GM20000 (cell line): ENCODE measurements around the gene RPL6.
"Not testable (repeated sequence)": the region's sequence is repeated elsewhere in the genome, so short reads cannot be mapped to it uniquely, and the experiment has no call there.

Experiments
- DNase-seq: peaks from one replicate; pipeline ENCODE4 v3.0.0; 2012; ENCODE audit warnings: low spot score
- CTCF ChIP-seq: IDR thresholded peaks from 2 replicates; pipeline ENCODE4 v1.5.1; 2012; ENCODE audit warnings: mild to moderate bottlenecking, control low read depth; ENCODE audit errors: extremely low read depth, missing control alignments

Gene RPL6

DNA sequence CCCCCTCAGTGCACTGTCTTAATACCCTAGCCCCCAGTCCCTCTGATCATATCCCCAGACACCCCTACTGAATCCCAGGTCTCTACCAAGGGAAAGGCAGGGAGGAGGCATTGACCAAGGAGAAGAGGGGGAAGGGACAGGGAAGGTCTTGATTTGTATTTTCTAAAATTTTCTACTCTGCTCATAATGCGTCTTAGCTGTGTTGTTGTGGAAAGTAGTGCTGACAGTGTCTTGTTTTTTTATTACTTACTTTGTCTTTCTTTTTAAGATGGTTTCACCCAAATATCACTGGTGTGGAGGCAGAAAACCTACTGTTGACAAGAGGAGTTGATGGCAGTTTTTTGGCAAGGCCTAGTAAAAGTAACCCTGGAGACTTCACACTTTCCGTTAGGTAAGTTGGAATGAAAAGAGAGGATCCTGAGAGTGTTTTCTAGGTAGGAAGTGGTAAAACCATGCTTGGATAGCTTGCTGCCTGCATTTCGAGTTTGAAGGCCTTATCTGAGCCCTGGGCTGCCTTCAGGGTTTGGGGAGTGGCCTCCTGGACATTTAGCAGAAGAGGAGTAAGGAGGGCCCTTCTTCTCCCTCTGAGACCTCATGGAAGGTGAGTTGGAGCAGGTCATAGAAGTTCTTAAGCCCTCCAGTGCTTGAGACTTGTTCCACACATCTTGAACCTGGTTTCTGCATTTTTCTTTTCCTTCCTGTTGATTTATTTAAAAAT, 36.8 kb upstream of the RPL6 start:
- TF ChIP-seq CTCF = no peak
- DNase-seq = no peak

DNA sequence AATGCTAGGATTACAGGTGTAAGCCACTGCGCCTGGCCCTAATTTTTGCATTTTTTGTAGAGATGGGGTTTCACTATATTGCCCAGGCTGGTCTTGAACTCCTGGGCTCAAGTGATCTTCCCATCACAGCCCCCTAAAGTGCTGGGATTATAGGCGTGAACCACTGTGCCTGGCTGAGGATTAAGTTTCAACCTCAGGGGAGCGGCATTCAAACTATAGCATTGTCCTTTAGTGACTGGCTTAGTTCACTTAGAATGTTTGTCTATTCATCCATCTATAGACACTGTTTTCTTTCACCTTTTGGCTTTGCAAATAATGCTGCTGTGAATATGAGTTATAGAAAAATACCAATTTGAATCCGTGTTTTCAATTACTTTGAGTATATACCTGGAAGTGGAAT, 34.5 kb upstream of the RPL6 start:
- DNase-seq = no peak
- TF ChIP-seq CTCF = no peak

DNA sequence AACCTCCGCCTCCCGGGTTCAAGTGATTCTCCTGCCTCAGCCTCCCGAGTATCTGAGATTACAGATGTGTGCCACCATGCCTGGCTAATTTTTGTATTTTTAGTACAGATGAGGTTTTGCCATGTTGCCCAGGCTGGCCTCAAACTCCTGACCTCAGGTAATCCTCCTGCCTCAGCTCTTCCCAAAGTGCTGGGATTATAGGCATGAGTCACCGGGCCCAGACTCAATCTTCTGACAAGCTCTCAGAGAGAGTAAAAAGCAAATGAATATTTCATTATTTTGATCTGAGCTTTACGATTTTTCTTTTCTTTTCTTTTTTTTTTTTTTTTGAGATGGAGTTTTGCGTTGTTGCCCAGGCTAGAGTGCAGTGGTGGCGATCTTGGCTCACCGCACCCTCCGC, 31.2 kb upstream of the RPL6 start:
- not testable (repeated sequence) for DNase-seq

DNA sequence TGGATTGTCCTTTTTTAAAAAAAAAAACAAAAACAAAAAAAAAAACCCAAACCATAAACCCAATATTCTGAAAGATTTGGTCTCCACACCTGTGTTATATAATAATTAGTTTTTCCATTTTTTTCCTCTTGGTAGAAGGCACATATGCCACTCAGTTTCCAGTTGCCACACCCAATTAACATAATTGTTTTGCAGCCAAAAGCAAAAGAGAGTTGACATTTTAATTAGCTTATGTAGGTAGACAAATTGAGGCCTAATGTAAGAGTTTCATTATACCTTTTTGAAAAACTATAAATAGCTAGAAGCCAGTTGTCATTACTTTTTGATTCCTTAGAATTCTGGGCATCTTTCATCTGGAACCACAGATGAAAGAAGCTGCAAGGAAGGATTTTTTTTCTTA, 30.4 kb upstream of the RPL6 start:
- DNase-seq = no peak
- TF ChIP-seq CTCF = no peak

GRCh38 chr12:112438645-112439044, 29.2 kb upstream of the RPL6 start:
- DNase-seq = not testable (repeated sequence)

GRCh38 chr12:112433551-112433950, 24.1 kb upstream of the RPL6 start:
- no peak for DNase-seq
- TF ChIP-seq CTCF = no peak

DNA sequence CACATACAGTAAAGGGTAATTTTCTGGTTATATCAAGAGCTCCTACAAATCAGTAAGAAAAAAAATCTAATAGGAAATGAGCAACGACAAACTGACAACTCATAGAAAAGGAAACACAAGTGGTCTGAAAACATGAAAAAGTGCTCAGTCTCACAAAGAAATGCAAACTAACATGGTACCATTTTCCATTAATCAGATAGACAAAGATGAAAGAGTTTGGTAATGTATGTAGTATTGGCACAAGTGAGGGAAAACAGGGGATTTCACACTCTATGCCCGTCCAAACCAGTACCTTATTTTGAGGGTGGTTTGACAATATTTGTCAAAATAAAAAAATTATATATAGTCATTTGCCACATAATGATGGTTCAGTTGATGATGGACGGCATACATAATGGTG, 22.6 kb upstream of the RPL6 start:
- no peak for DNase-seq
- no peak for TF ChIP-seq CTCF

GRCh38 chr12:112430929-112431328, 21.5 kb upstream of the RPL6 start:
- no peak for TF ChIP-seq CTCF
- DNase-seq = no peak

- DNase-seq = no peak
- no peak for TF ChIP-seq CTCF
Observed at GRCh38 chr12:112427760-112428159, 18.4 kb upstream of the RPL6 start.
